Body of pancreas (tissue), 4 donors: Measurements from ENCODE around the gene GAK.

Experiments
- POLR2A ChIP-seq, 3 donors: fragments of 450-650 bp; IDR thresholded peaks; one replicate each; pipeline ENCODE4 v1.6.1; 2016; ENCODE audit warnings: antibody characterized with exemption in 3 of 3, mild to moderate bottlenecking in 2 of 3
- TF ChIP-seq, protein P1 (sequence below), 7 experiments: fragments of 450-650 bp in 4 of 7; fragments of 200-600 bp in 3 of 7; sonication (generic) in 3 of 7; IDR thresholded peaks; one replicate each; pipeline ENCODE4 v1.5.1; 2016 to 2019; ENCODE audit warnings: antibody characterized with exemption in 7 of 7

DNA sequence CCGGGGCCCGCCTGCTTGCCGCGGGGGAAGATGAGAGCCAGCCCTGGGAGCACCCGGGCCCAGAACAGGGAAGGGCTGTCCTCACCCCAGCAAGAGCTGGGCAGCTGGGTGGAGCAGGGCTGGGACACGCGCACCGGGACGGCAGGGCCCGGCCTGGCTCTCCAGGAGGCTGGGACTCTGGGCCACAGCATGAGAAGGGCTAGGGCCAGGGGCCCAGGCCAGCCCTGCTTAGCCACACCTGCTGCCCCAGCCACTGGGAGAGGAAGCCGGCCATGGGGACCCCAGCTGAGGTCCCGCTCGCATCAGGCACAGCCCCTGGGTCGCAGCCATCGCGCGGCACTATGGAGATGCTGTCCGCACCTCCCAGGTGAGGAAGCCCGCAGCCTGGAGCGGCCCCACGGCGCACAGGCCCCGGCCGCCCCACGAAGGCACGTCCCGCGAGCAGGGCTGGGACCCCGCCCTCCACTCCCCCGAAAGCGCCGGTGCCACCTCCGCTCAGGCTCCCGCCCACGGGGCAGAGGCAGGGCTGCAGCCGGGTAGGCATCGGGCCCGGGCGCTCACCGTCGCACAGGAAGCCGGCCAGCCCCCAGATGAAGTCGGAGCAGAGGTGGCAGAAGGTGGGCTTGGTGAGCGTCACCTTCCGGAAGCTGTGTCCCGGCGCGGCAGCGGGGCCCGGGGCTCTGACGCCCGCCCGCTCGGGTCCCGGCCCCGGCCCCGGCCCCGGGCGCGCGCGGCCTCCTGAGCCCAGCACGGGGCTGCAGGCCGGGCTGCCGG lies 40.7 kb upstream of the GAK start:
- TF ChIP-seq, protein P1, sequence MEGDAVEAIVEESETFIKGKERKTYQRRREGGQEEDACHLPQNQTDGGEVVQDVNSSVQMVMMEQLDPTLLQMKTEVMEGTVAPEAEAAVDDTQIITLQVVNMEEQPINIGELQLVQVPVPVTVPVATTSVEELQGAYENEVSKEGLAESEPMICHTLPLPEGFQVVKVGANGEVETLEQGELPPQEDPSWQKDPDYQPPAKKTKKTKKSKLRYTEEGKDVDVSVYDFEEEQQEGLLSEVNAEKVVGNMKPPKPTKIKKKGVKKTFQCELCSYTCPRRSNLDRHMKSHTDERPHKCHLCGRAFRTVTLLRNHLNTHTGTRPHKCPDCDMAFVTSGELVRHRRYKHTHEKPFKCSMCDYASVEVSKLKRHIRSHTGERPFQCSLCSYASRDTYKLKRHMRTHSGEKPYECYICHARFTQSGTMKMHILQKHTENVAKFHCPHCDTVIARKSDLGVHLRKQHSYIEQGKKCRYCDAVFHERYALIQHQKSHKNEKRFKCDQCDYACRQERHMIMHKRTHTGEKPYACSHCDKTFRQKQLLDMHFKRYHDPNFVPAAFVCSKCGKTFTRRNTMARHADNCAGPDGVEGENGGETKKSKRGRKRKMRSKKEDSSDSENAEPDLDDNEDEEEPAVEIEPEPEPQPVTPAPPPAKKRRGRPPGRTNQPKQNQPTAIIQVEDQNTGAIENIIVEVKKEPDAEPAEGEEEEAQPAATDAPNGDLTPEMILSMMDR (IDR thresholded peaks at IDR 0.05) = no peak
- no peak for TF ChIP-seq POLR2A (IDR thresholded peaks at IDR 0.05)
